ENCODE results near the gene SNRPA.

DNA sequence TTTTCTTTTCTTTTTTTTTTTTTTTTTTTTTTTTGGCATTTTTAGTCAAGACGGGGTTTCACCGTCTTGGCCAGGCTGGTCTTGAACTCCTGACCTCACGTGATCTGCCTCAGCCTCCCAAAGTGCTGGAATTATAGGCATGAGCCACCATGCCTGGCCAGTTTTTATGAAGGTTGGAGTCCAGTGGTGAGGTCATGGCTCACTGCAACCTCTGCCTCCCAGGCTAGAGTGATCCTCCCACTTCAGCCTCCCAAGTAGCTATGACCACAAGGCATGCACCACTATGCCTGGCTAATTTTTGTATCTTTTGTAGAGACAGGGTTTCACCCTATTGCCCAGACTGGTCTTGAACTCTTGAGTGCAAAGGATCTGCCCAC lies 4.2 kb downstream of the SNRPA start:
- TF ChIP-seq EZH2 (IDR thresholded peaks at IDR 0.05; ENCODE audit: borderline replicate concordance) (no peak), EZH2phosphoT487 (IDR thresholded peaks at IDR 0.05; ENCODE audit: low read depth, severe bottlenecking, unreplicated experiment) (no peak)
- TF ChIP-seq, protein P1, sequence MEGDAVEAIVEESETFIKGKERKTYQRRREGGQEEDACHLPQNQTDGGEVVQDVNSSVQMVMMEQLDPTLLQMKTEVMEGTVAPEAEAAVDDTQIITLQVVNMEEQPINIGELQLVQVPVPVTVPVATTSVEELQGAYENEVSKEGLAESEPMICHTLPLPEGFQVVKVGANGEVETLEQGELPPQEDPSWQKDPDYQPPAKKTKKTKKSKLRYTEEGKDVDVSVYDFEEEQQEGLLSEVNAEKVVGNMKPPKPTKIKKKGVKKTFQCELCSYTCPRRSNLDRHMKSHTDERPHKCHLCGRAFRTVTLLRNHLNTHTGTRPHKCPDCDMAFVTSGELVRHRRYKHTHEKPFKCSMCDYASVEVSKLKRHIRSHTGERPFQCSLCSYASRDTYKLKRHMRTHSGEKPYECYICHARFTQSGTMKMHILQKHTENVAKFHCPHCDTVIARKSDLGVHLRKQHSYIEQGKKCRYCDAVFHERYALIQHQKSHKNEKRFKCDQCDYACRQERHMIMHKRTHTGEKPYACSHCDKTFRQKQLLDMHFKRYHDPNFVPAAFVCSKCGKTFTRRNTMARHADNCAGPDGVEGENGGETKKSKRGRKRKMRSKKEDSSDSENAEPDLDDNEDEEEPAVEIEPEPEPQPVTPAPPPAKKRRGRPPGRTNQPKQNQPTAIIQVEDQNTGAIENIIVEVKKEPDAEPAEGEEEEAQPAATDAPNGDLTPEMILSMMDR (IDR thresholded peaks at IDR 0.05; ENCODE audit: poor library complexity): no peak
